Esophagus muscularis mucosa (tissue), 4 donors: ENCODE measurements around the gene SNAP47. TPM values are rescaled to one million over a fixed set of nuclear protein-coding genes. Genes with fewer than 3 reads are reported as not detected.

Source experiments
- DNase-seq: peaks from one replicate; pipeline ENCODE4 v3.0.0-alpha.2; 2017; ENCODE audit errors: extremely low spot score
- H3K27ac ChIP-seq, 4 donors: fragments of 200-600 bp; sonication (generic); replicated peaks in 1 of 4; 1 replicate in 3 of 4; 2 replicates in 1 of 4; pipeline ENCODE4 v1.5.1; 2016 to 2019; ENCODE audit warnings: mild to moderate bottlenecking in 1 of 4
- H3K27me3 ChIP-seq, 4 donors: fragments of 200-600 bp; sonication (generic); one replicate each; pipeline versions ENCODE4 v1.5.1 to v1.6.0; 2016 to 2019
- H3K36me3 ChIP-seq, 4 donors: fragments of 200-600 bp; sonication (generic); one replicate each; pipeline ENCODE4 v1.5.1; 2016 to 2019
- H3K4me1 ChIP-seq, 4 donors: fragments of 200-600 bp; sonication (generic); one replicate each; pipeline ENCODE4 v1.5.1; 2016 to 2019
- H3K4me3 ChIP-seq, 4 donors: fragments of 200-600 bp; sonication (generic); 1 replicate in 2 of 4; 2 replicates in 2 of 4; pipeline ENCODE4 v1.5.1; 2016 to 2019; ENCODE audit warnings: mild to moderate bottlenecking in 4 of 4, moderate library complexity in 1 of 4
- H3K9me3 ChIP-seq, 4 donors: fragments of 200-600 bp; sonication (generic); 1 replicate in 3 of 4; 2 replicates in 1 of 4; pipeline ENCODE4 v1.5.1; 2016 to 2019
- CTCF ChIP-seq, 3 experiments: fragments of 200-600 bp in 2 of 3; fragments of 450-650 bp in 1 of 3; sonication (generic) in 2 of 3; IDR thresholded peaks; one replicate each; pipeline ENCODE4 v1.5.1; 2017 to 2019; ENCODE audit warnings: antibody characterized with exemption in 3 of 3, mild to moderate bottlenecking in 2 of 3, moderate library complexity in 1 of 3
- EP300 ChIP-seq: sonication (generic); formaldehyde crosslinking; IDR thresholded peaks from one replicate; pipeline ENCODE4 v1.6.1; 2017; ENCODE audit warnings: antibody characterized with exemption
- POLR2A ChIP-seq: fragments of 450-650 bp; IDR thresholded peaks from one replicate; pipeline ENCODE4 v1.6.1; 2017; ENCODE audit warnings: antibody characterized with exemption, moderate library complexity, mild to moderate bottlenecking, low read depth
- POLR2AphosphoS5 ChIP-seq, 2 donors: sonication (generic); formaldehyde crosslinking; IDR thresholded peaks; one replicate each; pipeline ENCODE4 v1.6.1; 2017; ENCODE audit warnings: antibody characterized with exemption in 2 of 2
- WGBS: methylation state at CpG from one replicate; pipeline ENCODE4 v1.1.5; 2018; 5-methylcytosine and 5-hydroxymethylcytosine counted together
- intact Hi-C: fragments of 100-400 bp; cut with DNase I; formaldehyde crosslinking; loops from one replicate; pipeline ENCODE4 v1.15.1; 2023
- total RNA-seq, 4 donors: library from RNA; depleted of rRNA; stranded (reverse); fragments of >200 nt; gene quantifications; one replicate each; pipeline versions ENCODE4 v1.1.0 to v1.2.1, GENCODE V29; 2016

SNAP47 gene
- total RNA-seq, 4 donors from 2014 or later = 26.6 to 41.0 (median 38.8) TPM

- Histone ChIP-seq H3K9me3 (no peaks in the 10 kb centered on the region), H3K4me3 (no peak overlapping the region), H3K27me3 (no peaks in the 10 kb centered on the region), H3K27ac (peak overlapping the region; percentile 75 to 87 (median 82)), H3K4me1 (peaks cover 36 to 87% (median 69%) of the 10 kb centered on the region in 4 donors), H3K36me3 (peaks cover 0 to 33% (median 23%) of the 10 kb centered on the region in 4 donors)
- no peak for DNase-seq
- no peak for TF ChIP-seq POLR2A
- TF ChIP-seq EP300 = no peak
- TF ChIP-seq CTCF (IDR thresholded peaks at IDR 0.05) = no peak
- peak; percentile 28 to 66 for TF ChIP-seq POLR2AphosphoS5 (IDR thresholded peaks at IDR 0.05)
- intact Hi-C loops = no loop called here
- WGBS = 84% methylated on average over 16 of the region's 18 CpGs
Measured at GRCh38 chr1:227747948-227748495, 12.8 kb downstream of the SNAP47 start.

- TF ChIP-seq POLR2AphosphoS5 (IDR thresholded peaks at IDR 0.05) = peak; percentile 58
- TF ChIP-seq EP300 = peak; percentile 85
- no peak for TF ChIP-seq POLR2A
- peaks cover 0 to 33% (median 23%) of the 10 kb centered on the region in 4 donors for H3K36me3 ChIP-seq
- WGBS = 39% methylated on average over 7 of the region's 7 CpGs
- H3K4me1 ChIP-seq = peaks cover 41 to 89% (median 76%) of the 10 kb centered on the region in 4 donors
- no peak for DNase-seq
- no peaks in the 10 kb centered on the region for H3K27me3 ChIP-seq
- intact Hi-C loops = no loop called here
- H3K4me3 ChIP-seq = peak overlapping the region in 1 of 4 donors; percentile 5
- no peaks in the 10 kb centered on the region for H3K9me3 ChIP-seq
- H3K27ac ChIP-seq = peak overlapping the region; percentile 75 to 87 (median 82)
Measured at GRCh38 chr1:227748496-227749182, 13.4 kb downstream of the SNAP47 start.

GRCh38 chr1:227749225-227749624, 14.0 kb downstream of the SNAP47 start:
- DNase-seq = no peak
- Histone ChIP-seq H3K4me1 (peaks cover 47 to 94% (median 81%) of the 10 kb centered on the region in 4 donors), H3K27me3 (no peaks in the 10 kb centered on the region), H3K9me3 (no peaks in the 10 kb centered on the region), H3K27ac (peak overlapping the region; percentile 75 to 87 (median 82)), H3K36me3 (peaks cover 0 to 33% (median 23%) of the 10 kb centered on the region in 4 donors), H3K4me3 (no peak overlapping the region)
- intact Hi-C loops = no loop called here
- no peak for TF ChIP-seq POLR2A
- TF ChIP-seq CTCF (IDR thresholded peaks at IDR 0.05) = no peak
- no peak for TF ChIP-seq POLR2AphosphoS5 (IDR thresholded peaks at IDR 0.05)
- TF ChIP-seq EP300 = no peak
- 67% methylated on average over 7 of the region's 7 CpGs for WGBS

GRCh38 chr1:227749916-227750710, 14.9 kb downstream of the SNAP47 start:
- Histone ChIP-seq H3K9me3 (no peaks in the 10 kb centered on the region), H3K36me3 (peaks cover 0 to 33% (median 23%) of the 10 kb centered on the region in 4 donors), H3K4me1 (peaks cover 51 to 94% (median 90%) of the 10 kb centered on the region in 4 donors), H3K4me3 (no peak overlapping the region), H3K27ac (peak overlapping the region; percentile 75 to 87 (median 82)), H3K27me3 (no peaks in the 10 kb centered on the region)
- intact Hi-C loops = no loop called here
- DNase-seq = no peak
- 67% methylated on average over 13 of the region's 19 CpGs for WGBS
- peak in 1 of 2 donors; percentile 64 for TF ChIP-seq POLR2AphosphoS5 (IDR thresholded peaks at IDR 0.05)
- no peak for TF ChIP-seq EP300
- TF ChIP-seq POLR2A = no peak
- TF ChIP-seq CTCF (IDR thresholded peaks at IDR 0.05) = no peak
